ENCODE measurements around the gene KIF26B. TPM values are rescaled to one million over a fixed set of nuclear protein-coding genes. Genes with fewer than 3 reads are reported as not detected.
A peak's percentile ranks its signal among the peaks of the same experiment; 100 is the strongest.

KIF26B gene
- total RNA-seq, 1 experiment from 2014 or later: 1.6 TPM

GRCh38 chr1:245605480-245606156, 450.8 kb downstream of the KIF26B start:
- Mint-ChIP-seq H3K9me3 (ENCODE audit: unreplicated experiment) (no peaks in the 10 kb centered on the region), H3K27ac (ENCODE audit: low read depth, unreplicated experiment) (no peak overlapping the region), H3K4me3 (ENCODE audit: unreplicated experiment) (peak overlapping the region; percentile 3), H3K36me3 (ENCODE audit: insufficient read depth, unreplicated experiment) (no peaks in the 10 kb centered on the region), H3K4me1 (ENCODE audit: insufficient read depth, unreplicated experiment) (peaks cover 8% of the 10 kb centered on the region), H3K27me3 (ENCODE audit: insufficient read depth, unreplicated experiment) (peaks cover 11% of the 10 kb centered on the region)
- peak; percentile 93 for DNase-seq (ENCODE audit: unreplicated experiment)
- ChIA-PET CTCF (interaction anchor here (0.5 to 0.6 kb wide), 2 partner anchors 17 to 88 kb away, joined by 3 to 4 read pairs; no protein-coding TSS in a partner anchor), POLR2A (interaction anchor here (0.9 kb wide), 1 partner anchor 70 kb away, joined by 4 read pairs; no protein-coding TSS in a partner anchor)
- TF ChIP-seq CTCF (IDR thresholded peaks at IDR 0.05; ENCODE audit: unreplicated experiment): no peak
- BruUV-seq (replicated peaks): no TSS peak
- intact Hi-C loops (cut with micrococcal nuclease): no loop called here

GRCh38 chr1:245606157-245606725, 451.5 kb downstream of the KIF26B start:
- ChIA-PET CTCF (no interaction called here), POLR2A (no interaction called here)
- H3K27me3 Mint-ChIP-seq (ENCODE audit: insufficient read depth, unreplicated experiment): peaks cover 11% of the 10 kb centered on the region
- BruUV-seq (replicated peaks): no TSS peak
- no peaks in the 10 kb centered on the region for H3K36me3 Mint-ChIP-seq (ENCODE audit: insufficient read depth, unreplicated experiment)
- H3K4me1 Mint-ChIP-seq (ENCODE audit: insufficient read depth, unreplicated experiment): peaks cover 8% of the 10 kb centered on the region
- intact Hi-C loops (cut with micrococcal nuclease): no loop called here
- no peaks in the 10 kb centered on the region for H3K9me3 Mint-ChIP-seq (ENCODE audit: unreplicated experiment)
- TF ChIP-seq CTCF (IDR thresholded peaks at IDR 0.05; ENCODE audit: unreplicated experiment): no peak
- no peak for DNase-seq (ENCODE audit: unreplicated experiment)
- no peak overlapping the region for H3K4me3 Mint-ChIP-seq (ENCODE audit: unreplicated experiment)
- no peak overlapping the region for H3K27ac Mint-ChIP-seq (ENCODE audit: low read depth, unreplicated experiment)

GRCh38 chr1:245608271-245608670, 453.5 kb downstream of the KIF26B start:
- intact Hi-C loops (cut with micrococcal nuclease): no loop called here
- BruUV-seq (replicated peaks): no TSS peak
- peaks cover 11% of the 10 kb centered on the region for H3K27me3 Mint-ChIP-seq (ENCODE audit: insufficient read depth, unreplicated experiment)
- H3K9me3 Mint-ChIP-seq (ENCODE audit: unreplicated experiment): no peaks in the 10 kb centered on the region
- ChIA-PET CTCF (interaction anchor here (0.6 kb wide), 1 partner anchor 49 kb away, joined by 3 read pairs; no protein-coding TSS in a partner anchor), POLR2A (no interaction called here)
- DNase-seq (ENCODE audit: unreplicated experiment): no peak
- no peak for TF ChIP-seq CTCF (IDR thresholded peaks at IDR 0.05; ENCODE audit: unreplicated experiment)
- H3K36me3 Mint-ChIP-seq (ENCODE audit: insufficient read depth, unreplicated experiment): no peaks in the 10 kb centered on the region
- H3K4me1 Mint-ChIP-seq (ENCODE audit: insufficient read depth, unreplicated experiment): peaks cover 8% of the 10 kb centered on the region
- H3K27ac Mint-ChIP-seq (ENCODE audit: low read depth, unreplicated experiment): no peak overlapping the region
- H3K4me3 Mint-ChIP-seq (ENCODE audit: unreplicated experiment): no peak overlapping the region

GRCh38 chr1:245609354-245610150, 454.8 kb downstream of the KIF26B start:
- Mint-ChIP-seq H3K9me3 (ENCODE audit: unreplicated experiment) (no peaks in the 10 kb centered on the region), H3K4me1 (ENCODE audit: insufficient read depth, unreplicated experiment) (peaks cover 8% of the 10 kb centered on the region), H3K27me3 (ENCODE audit: insufficient read depth, unreplicated experiment) (peaks cover 11% of the 10 kb centered on the region), H3K27ac (ENCODE audit: low read depth, unreplicated experiment) (no peak overlapping the region), H3K36me3 (ENCODE audit: insufficient read depth, unreplicated experiment) (no peaks in the 10 kb centered on the region), H3K4me3 (ENCODE audit: unreplicated experiment) (no peak overlapping the region)
- no peak for TF ChIP-seq CTCF (IDR thresholded peaks at IDR 0.05; ENCODE audit: unreplicated experiment)
- ChIA-PET CTCF (interaction anchor here (0.6 to 1.4 kb wide), 3 partner anchors 32 to 399 kb away, joined by 3 to 5 read pairs (median 3); no protein-coding TSS in a partner anchor), POLR2A (interaction anchor here (0.6 to 0.7 kb wide), 2 partner anchors 24 to 70 kb away, joined by 3 to 4 read pairs; no protein-coding TSS in a partner anchor)
- intact Hi-C loops (cut with micrococcal nuclease): no loop called here
- no peak for DNase-seq (ENCODE audit: unreplicated experiment)
- BruUV-seq (replicated peaks): no TSS peak
